ENCODE data around the gene GABBR2. TPM values are rescaled to one million over a fixed set of nuclear protein-coding genes. Genes with fewer than 3 reads are reported as not detected.

GABBR2 gene
- total RNA-seq, 4 donors from 2014 or later: not detected

- DNase-seq (ENCODE audit: low spot score) (no peak), ATAC-seq (ENCODE audit: low FRiP score) (no peak)
- TF ChIP-seq, protein P1, sequence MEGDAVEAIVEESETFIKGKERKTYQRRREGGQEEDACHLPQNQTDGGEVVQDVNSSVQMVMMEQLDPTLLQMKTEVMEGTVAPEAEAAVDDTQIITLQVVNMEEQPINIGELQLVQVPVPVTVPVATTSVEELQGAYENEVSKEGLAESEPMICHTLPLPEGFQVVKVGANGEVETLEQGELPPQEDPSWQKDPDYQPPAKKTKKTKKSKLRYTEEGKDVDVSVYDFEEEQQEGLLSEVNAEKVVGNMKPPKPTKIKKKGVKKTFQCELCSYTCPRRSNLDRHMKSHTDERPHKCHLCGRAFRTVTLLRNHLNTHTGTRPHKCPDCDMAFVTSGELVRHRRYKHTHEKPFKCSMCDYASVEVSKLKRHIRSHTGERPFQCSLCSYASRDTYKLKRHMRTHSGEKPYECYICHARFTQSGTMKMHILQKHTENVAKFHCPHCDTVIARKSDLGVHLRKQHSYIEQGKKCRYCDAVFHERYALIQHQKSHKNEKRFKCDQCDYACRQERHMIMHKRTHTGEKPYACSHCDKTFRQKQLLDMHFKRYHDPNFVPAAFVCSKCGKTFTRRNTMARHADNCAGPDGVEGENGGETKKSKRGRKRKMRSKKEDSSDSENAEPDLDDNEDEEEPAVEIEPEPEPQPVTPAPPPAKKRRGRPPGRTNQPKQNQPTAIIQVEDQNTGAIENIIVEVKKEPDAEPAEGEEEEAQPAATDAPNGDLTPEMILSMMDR (IDR thresholded peaks at IDR 0.05): no peak
These were observed 227.1 kb downstream of the GABBR2 start for GRCh38 chr9:98481676-98482075.

GRCh38 chr9:98479967-98480847, 228.5 kb downstream of the GABBR2 start:
- TF ChIP-seq, protein P1 (IDR thresholded peaks at IDR 0.05): no peak
- DNase-seq (ENCODE audit: low spot score): no peak

DNA sequence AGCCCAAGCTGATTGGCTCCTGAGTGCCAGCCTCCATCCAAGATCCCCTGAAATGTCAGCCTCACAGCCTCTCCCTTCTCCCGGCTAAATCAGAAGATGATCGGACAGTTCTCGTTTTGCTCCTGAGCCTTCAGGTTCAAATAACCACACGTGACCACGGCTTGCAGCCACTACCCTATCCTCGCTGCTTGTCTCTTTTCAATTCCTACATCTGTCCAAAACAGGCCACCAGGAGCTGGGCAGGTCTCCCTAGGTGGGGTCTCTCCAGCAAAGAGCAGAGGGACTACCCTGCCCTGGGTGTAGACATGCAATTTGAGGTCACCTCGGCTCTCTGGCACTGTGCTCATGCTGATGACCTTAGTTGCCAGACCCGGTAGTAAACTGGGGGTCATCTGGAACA, 229.3 kb downstream of the GABBR2 start:
- TF ChIP-seq, protein P1 (IDR thresholded peaks at IDR 0.05): no peak
- ATAC-seq (ENCODE audit: low FRiP score) (no peak), DNase-seq (ENCODE audit: low spot score) (no peak)

More at GRCh38 chr9:98479967-98480847, 228.5 kb downstream of the GABBR2 start:
- ATAC-seq (ENCODE audit: low FRiP score): no peak

- DNase-seq (ENCODE audit: low spot score) (no peak), ATAC-seq (ENCODE audit: low FRiP score) (no peak)
- TF ChIP-seq, protein P1 (IDR thresholded peaks at IDR 0.05): no peak
These were observed 230.9 kb downstream of the GABBR2 start for GRCh38 chr9:98477884-98478283.

DNA sequence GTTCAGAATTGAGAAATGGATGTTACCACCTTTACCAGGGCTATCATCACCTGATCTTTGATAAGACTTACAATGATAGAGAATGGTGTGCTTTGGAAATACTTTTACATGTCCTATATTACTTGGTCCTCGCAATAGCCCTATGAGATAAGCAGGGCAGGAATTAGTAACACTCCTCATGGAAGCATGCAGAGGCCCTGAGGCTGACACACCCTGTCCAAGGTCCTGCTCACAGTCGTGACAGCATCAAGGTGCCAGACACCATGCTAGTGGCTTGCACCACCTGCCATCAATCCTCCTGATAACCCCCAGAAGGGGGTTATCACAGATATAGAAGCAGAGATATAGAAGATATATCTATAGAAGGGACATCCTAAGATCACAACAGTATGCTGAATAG, 236.5 kb downstream of the GABBR2 start:
- no peak for ATAC-seq (ENCODE audit: low FRiP score)
- DNase-seq (ENCODE audit: low spot score): no peak
- TF ChIP-seq, protein P1 (IDR thresholded peaks at IDR 0.05): no peak

GRCh38 chr9:98471185-98471584, 237.6 kb downstream of the GABBR2 start:
- TF ChIP-seq, protein P1 (IDR thresholded peaks at IDR 0.05): no peak
- ATAC-seq (ENCODE audit: low FRiP score) (no peak), DNase-seq (ENCODE audit: low spot score) (no peak)

All from omental fat pad (tissue), 4 donors.